Choroid plexus epithelial cell (primary cell): ENCODE data around the gene RPH3AL.
"Not testable (repeated sequence)": the region's sequence is repeated elsewhere in the genome, so short reads cannot be mapped to it uniquely, and the experiment has no call there.

Experiments used
- DNase-seq: peaks from one replicate; pipeline ENCODE4 v3.0.0-alpha.2; 2010; ENCODE audit warnings: low read depth
- H3K4me3 ChIP-seq: 2 replicates; pipeline ENCODE4 v1.5.1; 2011; ENCODE audit warnings: low read depth, mild to moderate bottlenecking, control low read depth, low read length, moderate library complexity
- CTCF ChIP-seq: conservative IDR thresholded peaks from 2 replicates; pipeline ENCODE4 v1.5.1; 2011; ENCODE audit warnings: low read depth, mild to moderate bottlenecking, control low read depth, inconsistent platforms, low read length, moderate library complexity

The RPH3AL gene

DNA sequence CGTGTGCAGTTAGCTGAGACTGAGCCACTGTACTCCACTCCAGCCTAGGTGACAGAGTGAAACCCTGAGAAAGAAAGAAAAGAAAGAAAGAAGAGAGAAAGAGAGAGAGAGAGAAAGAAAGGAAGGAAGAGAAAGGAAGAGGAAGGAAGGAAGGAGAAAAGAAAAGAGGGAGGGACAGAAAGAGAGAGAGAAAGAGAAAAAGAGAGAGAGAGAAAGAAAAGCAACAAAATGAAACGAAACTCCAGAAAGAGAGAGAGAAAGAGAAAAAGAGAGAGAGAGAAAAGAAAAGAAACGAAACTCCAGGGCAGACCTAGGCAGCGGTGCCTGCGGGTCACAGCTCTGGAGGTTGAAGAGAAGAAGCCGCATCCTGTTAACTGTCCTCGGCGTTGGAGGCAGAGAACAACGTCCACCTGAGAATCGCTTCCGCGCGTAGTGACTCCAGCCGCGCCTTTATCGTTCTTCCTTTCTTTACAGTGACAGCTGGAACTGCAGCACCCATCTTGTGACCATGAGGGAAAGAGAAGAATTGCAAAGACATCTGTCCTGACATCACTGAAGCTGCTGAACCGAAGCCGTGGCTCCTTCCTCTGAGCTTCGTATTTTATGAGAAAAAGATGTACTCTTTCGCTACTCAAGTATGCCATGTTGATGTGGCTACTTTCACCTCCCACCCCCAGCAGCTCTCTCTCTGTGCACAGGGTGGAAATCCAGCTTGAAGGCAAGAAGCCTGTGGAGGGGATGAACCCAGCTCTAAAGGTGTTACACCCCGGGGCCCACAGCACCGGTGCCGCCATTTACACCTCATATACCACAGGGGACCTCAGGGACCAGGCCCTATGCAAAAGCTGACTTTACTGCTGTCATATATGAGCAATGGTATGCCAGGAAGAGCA is 114.3 kb downstream of the RPH3AL start:
- TF ChIP-seq CTCF = no peak
- DNase-seq = no peak
- no peak overlapping the region for H3K4me3 ChIP-seq

- no peak for TF ChIP-seq CTCF
- DNase-seq = no peak
- H3K4me3 ChIP-seq = no peak overlapping the region
These were observed 115.1 kb downstream of the RPH3AL start for GRCh38 chr17:237406-237955.

DNA sequence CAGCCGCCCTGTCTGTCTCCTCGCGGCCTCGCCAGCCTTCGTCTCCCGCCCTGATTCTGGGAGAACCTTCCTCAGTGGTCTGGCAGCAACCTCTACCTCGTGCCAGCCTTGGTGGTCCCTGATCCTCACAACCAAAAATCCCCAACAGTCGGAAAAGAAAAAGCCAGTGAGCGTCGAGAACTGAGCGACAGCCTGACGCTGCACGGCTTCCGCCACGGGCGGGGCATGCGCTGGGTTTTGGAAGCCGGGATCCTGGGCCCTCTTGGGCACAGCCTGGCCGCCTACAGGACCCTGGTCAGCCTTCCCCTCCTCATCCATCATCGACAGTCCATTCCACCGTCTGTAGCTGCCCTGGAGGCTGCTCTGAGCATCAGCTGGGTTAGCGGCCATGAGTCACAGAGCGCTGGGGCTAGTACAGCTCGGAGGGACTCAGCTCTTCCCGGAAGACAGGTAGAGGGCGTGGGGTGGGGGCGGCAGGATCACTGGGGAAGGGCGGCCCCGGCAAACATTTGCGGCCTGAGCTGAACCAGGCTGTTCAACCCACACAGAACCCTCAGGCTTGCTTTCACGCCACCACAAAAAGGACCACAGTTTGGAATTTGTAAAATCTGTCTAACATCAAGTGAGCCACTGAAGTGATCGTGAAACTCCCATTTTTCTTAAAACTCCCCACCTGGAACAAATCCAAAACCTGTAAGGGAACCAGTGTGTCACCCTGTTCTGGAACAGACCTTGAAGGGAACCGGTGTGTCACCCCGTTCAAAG is 115.8 kb downstream of the RPH3AL start:
- no peak for DNase-seq
- TF ChIP-seq CTCF = no peak
- no peak overlapping the region for H3K4me3 ChIP-seq

- DNase-seq = no peak
- no peak overlapping the region for H3K4me3 ChIP-seq
- TF ChIP-seq CTCF = no peak
These were observed 116.6 kb downstream of the RPH3AL start for GRCh38 chr17:235831-236640.

DNA sequence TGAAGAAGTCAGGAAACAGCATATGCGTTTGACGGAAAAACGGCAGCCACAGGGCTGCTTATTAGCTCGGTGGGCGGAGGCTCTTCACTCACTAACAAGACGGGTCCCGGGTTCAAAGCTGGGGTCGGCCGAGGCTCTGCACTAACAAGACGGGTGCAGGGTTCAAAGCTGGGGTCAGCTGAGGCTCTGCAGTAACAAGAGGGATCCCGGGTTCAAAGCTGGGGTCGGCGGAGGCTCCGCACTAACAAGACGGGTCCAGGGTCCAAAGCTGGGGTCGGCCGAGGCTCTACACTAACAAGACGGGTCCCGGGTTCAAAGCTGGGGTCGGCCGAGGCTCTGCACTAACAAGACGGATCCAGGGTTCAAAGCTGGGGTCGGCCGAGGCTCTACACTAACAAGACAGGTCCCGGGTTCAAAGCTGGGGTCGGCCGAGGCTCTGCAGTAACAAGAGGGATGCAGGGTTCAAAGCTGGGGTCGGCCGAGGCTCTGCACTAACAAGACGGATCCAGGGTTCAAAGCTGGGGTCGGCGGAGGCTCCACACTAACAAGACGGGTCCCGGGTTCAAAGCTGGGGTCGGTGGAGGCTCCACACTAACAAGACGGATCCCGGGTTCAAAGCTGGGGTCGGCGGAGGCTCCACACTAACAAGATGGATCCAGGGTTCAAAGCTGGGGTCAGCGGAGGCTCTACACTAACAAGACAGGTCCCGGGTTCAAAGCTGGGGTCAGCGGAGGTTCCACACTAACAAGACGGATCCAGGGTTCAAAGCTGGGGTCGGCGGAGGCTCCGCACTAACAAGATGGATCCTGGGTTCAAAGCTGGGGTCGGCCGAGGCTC is 117.4 kb downstream of the RPH3AL start:
- DNase-seq, H3K4me3 ChIP-seq: not testable (repeated sequence)

GRCh38 chr17:234163-234993 is 118.2 kb downstream of the RPH3AL start:
- H3K4me3 ChIP-seq = not testable (repeated sequence)

More at GRCh38 chr17:234163-234993, 118.2 kb downstream of the RPH3AL start:
- DNase-seq = not testable (repeated sequence)
